Glutamatergic neuron (in vitro differentiated cells): ENCODE results near the gene REXO1. TPM values are rescaled to one million over a fixed set of nuclear protein-coding genes. Genes with fewer than 3 reads are reported as not detected.
A peak's percentile ranks its signal among the peaks of the same experiment; 100 is the strongest.

ENCODE experiments used
- DNase-seq: peaks from one replicate; pipeline ENCODE4 v3.0.0; 2022
- H3K27ac Mint-ChIP-seq: one replicate; pipeline ENCODE4 v1.8.0; 2020; ENCODE audit warnings: mild to moderate bottlenecking, mixed read lengths, inconsistent platforms; ENCODE audit not compliant: unreplicated experiment
- H3K27me3 Mint-ChIP-seq: one replicate; pipeline ENCODE4 v1.8.0; 2020; ENCODE audit warnings: mild to moderate bottlenecking, moderate library complexity, mixed read lengths, inconsistent platforms; ENCODE audit not compliant: unreplicated experiment
- H3K36me3 Mint-ChIP-seq: one replicate; pipeline ENCODE4 v1.8.0; 2020; ENCODE audit warnings: mild to moderate bottlenecking, mixed read lengths, inconsistent platforms; ENCODE audit not compliant: unreplicated experiment
- H3K4me1 Mint-ChIP-seq: one replicate; pipeline ENCODE4 v1.8.0; 2020; ENCODE audit warnings: mild to moderate bottlenecking, low read depth, mixed read lengths, inconsistent platforms; ENCODE audit not compliant: unreplicated experiment
- H3K4me3 Mint-ChIP-seq: one replicate; pipeline ENCODE4 v1.8.0; 2020; ENCODE audit warnings: mild to moderate bottlenecking, mixed read lengths, inconsistent platforms; ENCODE audit not compliant: unreplicated experiment
- H3K9me3 Mint-ChIP-seq: one replicate; pipeline ENCODE4 v1.8.0; 2020; ENCODE audit warnings: mild to moderate bottlenecking, moderate library complexity, mixed read lengths, inconsistent platforms; ENCODE audit not compliant: unreplicated experiment
- total RNA-seq: library from RNA; stranded (reverse); fragmentation: NEBNext Ultra II Directional; extraction: Animal tissue kit (Norgen Biotek cat#: 25700); gene quantifications from one replicate; pipeline ENCODE4 v1.2.1, GENCODE V29; 2021; ENCODE audit not compliant: unreplicated experiment
- TF ChIP-seq, protein P1 (sequence below): fragments of 200-600 bp; sonication (generic); IDR thresholded peaks from one replicate; pipeline ENCODE4 v1.5.0; 2021; ENCODE audit not compliant: partially characterized antibody, unreplicated experiment

The REXO1 gene
- total RNA-seq, 1 donor from 2014 or later, result 65.7 TPM

DNA sequence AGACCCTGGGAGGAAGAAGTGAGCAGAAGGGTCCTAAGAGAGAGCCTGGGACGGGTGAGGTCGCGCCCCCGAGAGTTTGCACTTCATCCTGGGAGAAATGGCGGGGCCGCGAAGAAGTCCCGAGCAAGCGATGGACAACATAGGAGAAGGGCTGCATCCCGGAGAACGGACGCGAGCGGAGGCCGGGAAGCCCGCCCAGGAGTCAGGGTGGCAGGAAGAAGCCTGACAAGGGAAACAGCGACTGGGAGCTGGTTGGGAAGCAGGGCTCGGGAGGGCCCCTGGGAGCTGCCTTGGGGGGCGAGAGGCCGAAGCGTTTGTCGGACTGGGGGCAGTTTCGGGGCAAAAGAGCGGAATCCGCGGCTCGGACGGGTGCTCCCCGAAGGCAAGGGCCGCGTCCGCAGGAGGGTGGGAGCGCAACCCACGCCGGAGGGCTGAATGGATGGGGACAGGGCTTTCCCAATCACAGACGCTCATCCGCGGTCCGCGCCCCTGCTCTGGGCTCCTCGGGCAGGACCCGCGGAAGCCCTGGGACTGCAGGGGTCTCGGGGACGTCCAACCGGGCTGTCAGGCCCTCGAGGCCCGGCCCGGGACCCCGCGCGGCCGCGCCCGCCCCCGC lies 36.5 kb upstream of the REXO1 start:
- Mint-ChIP-seq H3K36me3 (no peaks in the 10 kb centered on the region), H3K27me3 (peaks cover 4% of the 10 kb centered on the region), H3K4me1 (peaks cover 26% of the 10 kb centered on the region), H3K9me3 (peaks cover 4% of the 10 kb centered on the region), H3K27ac (peak overlapping the region; percentile 85), H3K4me3 (peak overlapping the region; percentile 99)
- DNase-seq, result no peak
- TF ChIP-seq, protein P1, sequence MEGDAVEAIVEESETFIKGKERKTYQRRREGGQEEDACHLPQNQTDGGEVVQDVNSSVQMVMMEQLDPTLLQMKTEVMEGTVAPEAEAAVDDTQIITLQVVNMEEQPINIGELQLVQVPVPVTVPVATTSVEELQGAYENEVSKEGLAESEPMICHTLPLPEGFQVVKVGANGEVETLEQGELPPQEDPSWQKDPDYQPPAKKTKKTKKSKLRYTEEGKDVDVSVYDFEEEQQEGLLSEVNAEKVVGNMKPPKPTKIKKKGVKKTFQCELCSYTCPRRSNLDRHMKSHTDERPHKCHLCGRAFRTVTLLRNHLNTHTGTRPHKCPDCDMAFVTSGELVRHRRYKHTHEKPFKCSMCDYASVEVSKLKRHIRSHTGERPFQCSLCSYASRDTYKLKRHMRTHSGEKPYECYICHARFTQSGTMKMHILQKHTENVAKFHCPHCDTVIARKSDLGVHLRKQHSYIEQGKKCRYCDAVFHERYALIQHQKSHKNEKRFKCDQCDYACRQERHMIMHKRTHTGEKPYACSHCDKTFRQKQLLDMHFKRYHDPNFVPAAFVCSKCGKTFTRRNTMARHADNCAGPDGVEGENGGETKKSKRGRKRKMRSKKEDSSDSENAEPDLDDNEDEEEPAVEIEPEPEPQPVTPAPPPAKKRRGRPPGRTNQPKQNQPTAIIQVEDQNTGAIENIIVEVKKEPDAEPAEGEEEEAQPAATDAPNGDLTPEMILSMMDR, result no peak

DNA sequence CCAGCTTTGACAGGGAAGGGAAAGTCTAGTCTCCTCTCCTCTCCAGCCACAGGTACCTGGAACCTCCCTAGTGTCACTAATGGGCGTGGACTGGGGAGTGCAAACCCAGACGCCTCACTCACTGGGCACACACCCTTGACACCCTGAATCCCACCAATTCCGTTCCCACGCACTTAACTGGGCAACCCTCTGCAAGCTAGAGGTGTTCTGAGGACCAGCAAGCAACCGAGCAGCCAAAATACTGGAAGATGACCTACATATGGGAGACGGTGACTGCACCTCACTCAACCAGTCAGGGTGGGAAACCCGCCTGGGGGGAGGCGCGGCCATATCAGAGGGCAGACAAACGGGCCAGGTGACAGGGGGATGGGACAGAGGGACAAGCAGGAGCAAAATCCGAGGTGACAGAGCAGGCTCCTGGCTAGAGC lies 36.0 kb upstream of the REXO1 start:
- no peak for DNase-seq
- Mint-ChIP-seq H3K27ac (peak overlapping the region; percentile 85), H3K36me3 (no peaks in the 10 kb centered on the region), H3K4me3 (peak overlapping the region; percentile 99), H3K27me3 (peaks cover 4% of the 10 kb centered on the region), H3K9me3 (peaks cover 4% of the 10 kb centered on the region), H3K4me1 (peaks cover 26% of the 10 kb centered on the region)
- TF ChIP-seq, protein P1, result no peak

DNA sequence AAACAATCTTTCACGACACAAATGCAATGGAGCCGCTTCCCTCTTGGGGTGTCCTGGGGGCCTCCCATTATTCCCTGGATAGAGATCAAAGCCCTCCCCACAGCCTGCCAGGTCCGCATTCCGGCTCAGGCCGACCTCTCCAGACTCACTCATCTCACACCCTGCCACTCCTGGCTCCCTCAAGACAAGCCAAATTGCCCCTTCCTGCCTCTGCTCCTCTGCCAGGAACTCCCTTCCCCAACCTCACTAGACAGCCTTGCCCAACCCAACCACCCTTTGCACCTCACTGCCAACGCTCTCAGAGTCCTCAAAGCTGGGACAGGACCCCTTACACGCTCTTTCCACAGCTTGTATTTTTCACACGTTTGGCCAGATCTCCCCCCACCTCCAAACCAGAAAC lies 35.5 kb upstream of the REXO1 start:
- Mint-ChIP-seq H3K4me3 (peak overlapping the region; percentile 99), H3K36me3 (no peaks in the 10 kb centered on the region), H3K4me1 (peaks cover 26% of the 10 kb centered on the region), H3K27ac (peak overlapping the region; percentile 85), H3K9me3 (peaks cover 4% of the 10 kb centered on the region), H3K27me3 (peaks cover 4% of the 10 kb centered on the region)
- TF ChIP-seq, protein P1, result no peak
- no peak for DNase-seq

- DNase-seq, result no peak
- Mint-ChIP-seq H3K4me1 (peaks cover 28% of the 10 kb centered on the region), H3K36me3 (no peaks in the 10 kb centered on the region), H3K9me3 (peaks cover 4% of the 10 kb centered on the region), H3K27me3 (peaks cover 4% of the 10 kb centered on the region), H3K4me3 (peak overlapping the region; percentile 99), H3K27ac (peak overlapping the region; percentile 94)
- TF ChIP-seq, protein P1, result no peak
These were observed 34.8 kb upstream of the REXO1 start for GRCh38 chr19:1882786-1883692.
